GM18868 (cell line): ENCODE results near the gene KISS1R.
"Not testable (repeated sequence)": the region's sequence is repeated elsewhere in the genome, so short reads cannot be mapped to it uniquely, and the experiment has no call there.

Experiments
- ATAC-seq: cut with Tn5 transposase; IDR thresholded peaks from one replicate; pipeline ENCODE4 v1.9.1; 2021; ENCODE audit warnings: mild to moderate bottlenecking, moderate library complexity; ENCODE audit not compliant: unreplicated experiment

KISS1R gene

GRCh38 chr19:917323-918151, at the start of gene KISS1R:
Gene KISS1R (plus strand): TSS chr19:917333. CDS start chr19:917503, 170 bp downstream.
- no peak for ATAC-seq

- no peak for ATAC-seq
Measured at GRCh38 chr19:867855-868457, 49.2 kb upstream of the KISS1R start.

GRCh38 chr19:868458-869244, 48.5 kb upstream of the KISS1R start:
- ATAC-seq, result no peak

- ATAC-seq, result no peak
Measured at GRCh38 chr19:869245-870177, 47.6 kb upstream of the KISS1R start.

- no peak for ATAC-seq
Measured at GRCh38 chr19:870314-870713, 46.8 kb upstream of the KISS1R start.

- no peak for ATAC-seq
Measured at GRCh38 chr19:870963-871401, 46.2 kb upstream of the KISS1R start.

- ATAC-seq, result no peak
Measured at GRCh38 chr19:871446-872265, 45.5 kb upstream of the KISS1R start.

- no peak for ATAC-seq
Measured at GRCh38 chr19:872266-872951, 44.7 kb upstream of the KISS1R start.

- no peak for ATAC-seq
Measured at GRCh38 chr19:873084-873483, 44.0 kb upstream of the KISS1R start.

GRCh38 chr19:873561-874041, 43.5 kb upstream of the KISS1R start:
- no peak for ATAC-seq

GRCh38 chr19:875265-875879, 41.8 kb upstream of the KISS1R start:
- ATAC-seq, result no peak

- no peak for ATAC-seq
Measured at GRCh38 chr19:876089-876488, 41.0 kb upstream of the KISS1R start.

- no peak for ATAC-seq
Measured at GRCh38 chr19:876780-877314, 40.3 kb upstream of the KISS1R start.

GRCh38 chr19:877992-878660, 39.0 kb upstream of the KISS1R start:
- not testable (repeated sequence) for ATAC-seq

GRCh38 chr19:878751-879561, 38.2 kb upstream of the KISS1R start:
- not testable (repeated sequence) for ATAC-seq

GRCh38 chr19:879711-880438, 37.3 kb upstream of the KISS1R start:
- ATAC-seq, result no peak
